IPS DF 4.7 (cell line): ENCODE data around the gene DND1.
"Not testable (repeated sequence)": the region's sequence is repeated elsewhere in the genome, so short reads cannot be mapped to it uniquely, and the experiment has no call there.

Experiments used
- DNase-seq: peaks from one replicate; pipeline ENCODE4 v3.0.0-alpha.2; 2013; ENCODE audit warnings: low spot score; ENCODE audit errors: extremely low read depth

The DND1 gene

DNA sequence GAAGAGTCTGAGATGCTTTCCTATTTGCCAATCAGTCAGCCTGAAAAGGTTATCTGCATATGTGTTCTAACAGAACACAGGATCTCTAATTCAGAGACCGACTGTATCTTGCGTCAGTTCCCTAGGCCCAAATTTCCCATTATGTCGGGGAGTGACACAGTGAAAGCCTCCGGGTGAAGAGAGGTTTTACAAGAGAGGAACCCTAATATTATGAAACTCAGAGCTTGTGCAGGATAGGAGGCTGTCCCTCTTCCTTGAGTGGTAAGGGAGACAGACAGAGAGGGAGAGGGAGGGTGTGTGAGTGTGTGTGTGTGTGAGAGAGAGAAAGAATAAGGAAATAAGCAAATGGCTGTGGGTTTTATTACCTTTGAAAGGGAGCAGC lies 42.3 kb downstream of the DND1 start:
- no peak for DNase-seq

DNA sequence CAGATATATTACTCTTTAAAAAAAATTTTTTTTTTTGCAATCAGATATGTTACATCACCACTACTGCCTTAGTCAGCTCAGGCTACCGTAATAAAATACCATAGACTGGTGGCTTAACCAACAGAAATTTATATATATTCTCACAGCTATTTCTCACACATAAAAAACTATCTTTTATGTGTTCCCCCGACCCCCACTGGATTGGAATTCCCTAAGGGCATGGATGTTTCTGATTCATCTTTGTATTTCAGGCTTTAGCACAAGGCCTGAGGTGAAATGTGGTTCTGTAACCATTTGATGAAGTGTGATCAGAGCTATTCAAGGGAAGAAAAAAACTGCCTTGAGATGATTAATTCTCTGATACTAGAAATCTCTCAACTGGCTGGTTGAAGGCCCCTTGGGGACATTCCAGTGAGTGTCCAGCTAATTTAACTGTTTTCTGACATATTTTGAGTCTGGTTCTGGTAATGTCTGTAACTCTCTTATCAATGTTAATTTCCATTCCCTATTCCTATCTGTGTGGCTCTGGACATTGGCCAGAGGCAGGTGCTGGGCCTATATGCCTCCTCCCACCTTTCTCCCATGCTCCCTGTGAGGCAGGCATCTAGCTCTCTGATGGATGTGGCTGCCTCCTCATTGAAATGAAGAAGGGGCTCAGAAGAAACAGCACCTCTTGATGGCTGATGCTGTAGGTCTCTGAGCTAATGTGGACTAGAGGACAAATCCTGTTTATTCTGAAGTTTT lies 42.9 kb downstream of the DND1 start:
- DNase-seq = no peak

DNA sequence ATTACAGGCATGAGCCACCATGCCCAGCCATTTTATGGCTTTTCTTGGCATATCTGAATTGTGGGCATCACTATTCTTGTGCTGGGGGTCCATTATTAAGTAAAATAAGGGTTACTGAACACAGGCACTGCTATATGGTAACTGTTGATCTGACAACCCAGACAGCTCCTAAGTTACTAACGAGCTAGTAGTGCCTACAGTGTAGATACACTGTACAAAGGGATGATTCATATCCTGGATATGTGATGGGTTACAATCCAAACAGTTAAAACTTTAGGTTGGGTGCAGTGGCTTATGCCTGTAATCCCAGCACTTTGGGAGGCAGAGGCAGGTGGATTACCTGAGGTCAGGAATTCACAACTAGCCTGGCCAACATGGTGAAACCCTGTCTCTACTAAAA lies 44.7 kb downstream of the DND1 start:
- no peak for DNase-seq

DNA sequence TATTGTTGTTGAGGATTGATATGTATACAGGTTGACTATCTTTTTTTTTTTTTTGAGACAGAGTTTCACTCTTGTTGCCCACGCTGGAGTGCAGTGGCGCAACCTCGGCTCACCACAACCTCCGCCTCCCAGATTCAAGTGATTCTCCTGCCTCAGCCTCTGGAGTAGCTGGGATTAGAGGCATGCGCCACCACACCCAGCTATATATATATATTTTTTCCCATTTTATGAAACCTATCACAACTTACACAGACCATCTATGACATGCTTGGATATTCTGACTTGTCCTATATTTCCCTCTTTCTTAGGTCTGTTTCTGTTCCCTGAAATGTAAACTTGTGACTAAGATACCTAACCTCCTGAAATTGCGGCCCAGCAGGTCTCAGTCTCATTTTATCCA lies 45.4 kb downstream of the DND1 start:
- no peak for DNase-seq

DNA sequence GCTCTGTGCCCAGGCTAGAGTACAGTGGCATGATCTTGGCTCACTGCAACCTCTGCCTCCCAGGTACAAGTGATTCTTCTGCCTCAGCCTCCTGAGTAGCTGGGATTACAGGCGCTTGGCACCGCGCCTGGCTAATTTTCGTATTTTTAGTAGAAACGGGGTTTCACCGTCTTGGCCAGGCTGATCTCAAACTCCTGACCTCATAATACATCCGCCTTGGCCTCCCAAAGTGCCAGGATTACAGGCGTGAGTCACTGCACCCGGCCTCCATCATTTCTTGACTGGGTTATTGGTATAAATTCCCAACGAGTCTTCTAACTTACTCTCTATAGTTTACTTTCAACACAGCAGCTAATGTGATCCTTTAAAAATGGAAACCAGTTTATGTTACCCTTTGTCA lies 48.5 kb downstream of the DND1 start:
- DNase-seq = not testable (repeated sequence)

DNA sequence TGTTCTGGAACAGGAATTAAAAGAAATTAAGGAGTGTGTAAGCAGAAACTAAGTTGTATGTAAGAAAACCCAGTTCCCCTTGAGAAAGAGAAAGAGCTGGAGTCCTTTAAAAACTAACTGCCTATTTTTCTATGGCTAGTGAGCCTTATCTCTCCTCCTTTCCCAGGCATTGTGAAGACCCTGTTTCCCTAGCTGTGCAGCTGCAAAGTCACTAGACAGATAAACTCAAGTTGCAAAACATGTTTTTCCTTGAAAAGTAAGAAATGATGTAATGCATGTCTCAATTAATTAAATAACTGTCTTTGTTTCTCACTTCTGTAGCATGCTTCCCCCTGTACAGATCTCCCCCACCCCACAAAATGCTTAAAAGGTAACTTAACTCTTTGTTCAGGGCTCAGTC lies 50.3 kb downstream of the DND1 start:
- not testable (repeated sequence) for DNase-seq

DNA sequence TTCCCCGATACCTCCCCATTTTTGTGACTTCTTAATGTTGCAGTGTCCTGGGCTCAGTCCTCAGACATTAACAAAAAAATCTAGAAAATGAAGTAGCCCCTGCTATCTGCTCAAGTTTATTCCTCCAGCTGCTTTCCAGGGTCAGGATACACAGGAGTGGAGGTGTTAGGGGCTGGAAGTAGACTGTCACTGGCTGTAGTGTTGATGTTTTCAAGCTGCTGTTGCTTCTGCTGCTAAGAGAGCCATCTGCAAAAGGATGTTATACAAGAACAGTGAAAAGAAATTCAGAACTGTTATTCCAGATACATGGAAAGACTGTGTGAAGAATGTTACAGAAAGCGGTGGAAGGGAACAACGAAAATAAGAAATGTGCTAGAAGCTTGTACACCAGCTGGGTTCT lies 51.1 kb downstream of the DND1 start:
- no peak for DNase-seq
